GM10266 (cell line): Measurements from ENCODE around the gene MYO1A.
A peak's percentile ranks its signal among the peaks of the same experiment; 100 is the strongest.
"Not testable (repeated sequence)": the region's sequence is repeated elsewhere in the genome, so short reads cannot be mapped to it uniquely, and the experiment has no call there.

Experiments used
- DNase-seq: peaks from one replicate; pipeline ENCODE4 v3.0.0; 2012; ENCODE audit errors: extremely low spot score
- CTCF ChIP-seq: IDR thresholded peaks from 2 replicates; pipeline ENCODE4 v1.5.1; 2012; ENCODE audit warnings: mild to moderate bottlenecking, low read depth; ENCODE audit not compliant: control insufficient read depth, insufficient read depth; ENCODE audit errors: missing control alignments

The MYO1A gene

GRCh38 chr12:57069523-57069922 lies 19.6 kb upstream of the MYO1A start:
- peak; percentile 80 for TF ChIP-seq CTCF
- peak; percentile 48 for DNase-seq

GRCh38 chr12:57066245-57066644 lies 16.3 kb upstream of the MYO1A start:
- TF ChIP-seq CTCF: no peak
- DNase-seq: no peak

- TF ChIP-seq CTCF: no peak
- DNase-seq: peak; percentile 69
These were observed 14.2 kb upstream of the MYO1A start for GRCh38 chr12:57063991-57064685.

GRCh38 chr12:57058454-57058853 lies 8.5 kb upstream of the MYO1A start:
- no peak for TF ChIP-seq CTCF
- DNase-seq: no peak

GRCh38 chr12:57057067-57057751 lies 7.3 kb upstream of the MYO1A start:
- no peak for TF ChIP-seq CTCF
- DNase-seq: no peak

GRCh38 chr12:57055824-57056223 lies 5.9 kb upstream of the MYO1A start:
- TF ChIP-seq CTCF: no peak
- DNase-seq: no peak

GRCh38 chr12:57053901-57054300 lies 4.0 kb upstream of the MYO1A start:
- DNase-seq: not testable (repeated sequence)

- DNase-seq: not testable (repeated sequence)
These were observed 3.2 kb upstream of the MYO1A start for GRCh38 chr12:57053146-57053545.
